Upper lobe of left lung (tissue), 6 donors: ENCODE results near the gene EML2. TPM values are rescaled to one million over a fixed set of nuclear protein-coding genes. Genes with fewer than 3 reads are reported as not detected.

ENCODE experiments used
- ATAC-seq, 2 donors: fragments of 200-7000 bp; cut with Tn5 transposase; one replicate each; pipeline ENCODE4 v1.9.1; 2022; ENCODE audit warnings: mild to moderate bottlenecking in 2 of 2, moderate library complexity in 2 of 2; ENCODE audit not compliant: low FRiP score in 2 of 2
- DNase-seq, 2 donors: peaks; one replicate each; pipeline ENCODE4 v3.0.0-alpha.2; 2019 to 2020
- H3K27ac ChIP-seq, 4 donors: fragments of 200-600 bp; sonication (generic); one replicate each; pipeline ENCODE4 v1.5.1; 2016 to 2019
- H3K27me3 ChIP-seq, 4 donors: fragments of 200-600 bp; sonication (generic); one replicate each; pipeline ENCODE4 v1.5.1; 2017 to 2019
- H3K36me3 ChIP-seq, 4 donors: fragments of 200-600 bp; sonication (generic); one replicate each; pipeline ENCODE4 v1.5.1; 2016 to 2019
- H3K4me1 ChIP-seq, 4 donors: fragments of 200-600 bp; sonication (generic); one replicate each; pipeline ENCODE4 v1.5.1; 2018 to 2019
- H3K4me3 ChIP-seq, 4 donors: fragments of 200-600 bp; sonication (generic); one replicate each; pipeline ENCODE4 v1.5.1; 2017 to 2019; ENCODE audit warnings: mild to moderate bottlenecking in 2 of 4, moderate library complexity in 1 of 4
- H3K9me3 ChIP-seq, 4 donors: fragments of 200-600 bp; sonication (generic); one replicate each; pipeline ENCODE4 v1.5.1; 2018 to 2019
- CTCF ChIP-seq, 6 experiments: fragments of 450-650 bp in 4 of 6; fragments of 200-600 bp in 2 of 6; sonication (generic) in 2 of 6; IDR thresholded peaks; one replicate each; pipeline ENCODE4 v1.5.1; 2016 to 2019; ENCODE audit warnings: antibody characterized with exemption in 6 of 6
- EP300 ChIP-seq, 4 donors: sonication (generic); formaldehyde crosslinking; IDR thresholded peaks; one replicate each; pipeline ENCODE4 v1.5.1; 2017; ENCODE audit warnings: antibody characterized with exemption in 4 of 4, control low read depth in 2 of 4
- POLR2A ChIP-seq, 4 donors: fragments of 450-650 bp; IDR thresholded peaks; one replicate each; pipeline ENCODE4 v1.5.1; 2016 to 2017; ENCODE audit warnings: antibody characterized with exemption in 4 of 4, mild to moderate bottlenecking in 2 of 4
- POLR2AphosphoS5 ChIP-seq, 2 donors: sonication (generic); formaldehyde crosslinking; IDR thresholded peaks; one replicate each; pipeline ENCODE4 v1.5.1; 2017; ENCODE audit warnings: antibody characterized with exemption in 2 of 2
- WGBS, 2 donors: methylation state at CpG; one replicate each; pipeline ENCODE4 v1.1.5; 2017 to 2018; 5-methylcytosine and 5-hydroxymethylcytosine counted together
- total RNA-seq, 6 donors: library from RNA; depleted of rRNA in 4 of 6; stranded (reverse); fragments of >200 nt in 4 of 6; gene quantifications; one replicate each; pipeline versions ENCODE4 v1.1.0 to v1.2.1, GENCODE V29; 2016 to 2021
- donor health status: DM: no; HTN: no; CAD: no; lungs with moderate emphysema.
- donor health status: DM: no; HTN: yes; CAD: no; lungs with severe emphysema.

The EML2 gene
- total RNA-seq, 6 donors from 2014 or later = 34.1 to 70.2 (median 48.2) TPM

GRCh38 chr19:45653634-45654033 is 14.4 kb upstream of the EML2 start:
- H3K4me1 ChIP-seq = no peaks in the 10 kb centered on the region
- DNase-seq (no peak), ATAC-seq (no peak)
- no peak overlapping the region for H3K27ac ChIP-seq
- H3K4me3 ChIP-seq = no peak overlapping the region
- H3K9me3 ChIP-seq = no peaks in the 10 kb centered on the region
- TF ChIP-seq POLR2A (IDR thresholded peaks at IDR 0.05) = no peak
- no peak for TF ChIP-seq EP300 (IDR thresholded peaks at IDR 0.05)
- TF ChIP-seq CTCF (IDR thresholded peaks at IDR 0.05) = no peak
- TF ChIP-seq POLR2AphosphoS5 (IDR thresholded peaks at IDR 0.05) = no peak
- H3K27me3 ChIP-seq = no peaks in the 10 kb centered on the region
- WGBS, 2 donors = 63% methylated on average over 5 of the region's 5 CpGs
- H3K36me3 ChIP-seq = no peaks in the 10 kb centered on the region

- H3K27me3 ChIP-seq = peaks cover 0 to under 1% (median 0%) of the 10 kb centered on the region in 4 donors
- peaks cover 0 to 8% (median 7%) of the 10 kb centered on the region in 4 donors for H3K4me1 ChIP-seq
- TF ChIP-seq EP300 (IDR thresholded peaks at IDR 0.05) (no peak), POLR2AphosphoS5 (IDR thresholded peaks at IDR 0.05) (no peak), CTCF (IDR thresholded peaks at IDR 0.05) (no peak), POLR2A (IDR thresholded peaks at IDR 0.05) (no peak)
- no peaks in the 10 kb centered on the region for H3K36me3 ChIP-seq
- 69 to 79% methylated on average over 3 of the region's 3 CpGs for WGBS, 2 donors
- ATAC-seq (no peak), DNase-seq (no peak)
- no peak overlapping the region for H3K27ac ChIP-seq
- no peak overlapping the region for H3K4me3 ChIP-seq
- no peaks in the 10 kb centered on the region for H3K9me3 ChIP-seq
Observed at GRCh38 chr19:45650722-45651121, 11.5 kb upstream of the EML2 start.

GRCh38 chr19:45646345-45646698 is 7.1 kb upstream of the EML2 start:
- Histone ChIP-seq H3K27ac (peak overlapping the region in 1 of 4 donors; percentile 47), H3K36me3 (no peaks in the 10 kb centered on the region), H3K4me3 (peak overlapping the region in 3 of 4 donors; percentile 37 to 52 (median 48)), H3K27me3 (peaks cover 0 to 10% (median 3%) of the 10 kb centered on the region in 4 donors), H3K4me1 (peaks cover 22 to 41% (median 31%) of the 10 kb centered on the region in 4 donors), H3K9me3 (no peaks in the 10 kb centered on the region)
- ATAC-seq (no peak), DNase-seq (no peak)
- WGBS, 2 donors = 7 to 11% methylated on average over 8 to 9 of the region's 9 CpGs
- no peak for TF ChIP-seq POLR2A (IDR thresholded peaks at IDR 0.05)
- no peak for TF ChIP-seq POLR2AphosphoS5 (IDR thresholded peaks at IDR 0.05)
- no peak for TF ChIP-seq EP300 (IDR thresholded peaks at IDR 0.05)
- TF ChIP-seq CTCF (IDR thresholded peaks at IDR 0.05) = no peak

- peak in 1 of 2 donors; percentile 73 for DNase-seq
- Histone ChIP-seq H3K4me3 (peak overlapping the region in 3 of 4 donors; percentile 37 to 52 (median 48)), H3K9me3 (no peaks in the 10 kb centered on the region), H3K27me3 (peaks cover 0 to 10% (median 3%) of the 10 kb centered on the region in 4 donors), H3K36me3 (no peaks in the 10 kb centered on the region), H3K4me1 (peaks cover 26 to 46% (median 36%) of the 10 kb centered on the region in 4 donors), H3K27ac (peak overlapping the region in 2 of 4 donors; percentile 43 to 47)
- 2 to 3% methylated on average over 18 to 27 of the region's 27 CpGs for WGBS, 2 donors
- ATAC-seq = peak; percentile 71 to 75
- no peak for TF ChIP-seq POLR2AphosphoS5 (IDR thresholded peaks at IDR 0.05)
Observed at GRCh38 chr19:45645631-45646344, 6.6 kb upstream of the EML2 start.

GRCh38 chr19:45645068-45645630 is 6.0 kb upstream of the EML2 start:
- WGBS, 2 donors = 23 to 40% methylated on average over 1 to 19 of the region's 35 CpGs
- H3K4me1 ChIP-seq = peaks cover 29 to 49% (median 39%) of the 10 kb centered on the region in 4 donors

More at GRCh38 chr19:45645068-45645630, 6.0 kb upstream of the EML2 start:
- H3K36me3 ChIP-seq = no peaks in the 10 kb centered on the region
- DNase-seq = peak in 1 of 2 donors; percentile 87
- H3K27me3 ChIP-seq = peaks cover 0 to 10% (median 3%) of the 10 kb centered on the region in 4 donors
- TF ChIP-seq EP300 (IDR thresholded peaks at IDR 0.05) (no peak), POLR2AphosphoS5 (IDR thresholded peaks at IDR 0.05) (no peak), POLR2A (IDR thresholded peaks at IDR 0.05) (no peak), CTCF (IDR thresholded peaks at IDR 0.05) (no peak)
- ATAC-seq = no peak
- H3K27ac ChIP-seq = no peak overlapping the region
- H3K4me3 ChIP-seq = peak overlapping the region in 3 of 4 donors; percentile 37 to 52 (median 48)
- H3K9me3 ChIP-seq = no peaks in the 10 kb centered on the region
